GM18526 (cell line): ENCODE results near the gene ADGRG6.

Experiments
- POLR2A ChIP-seq: IDR thresholded peaks from 3 replicates; pipeline ENCODE4 v1.6.1; 2011; ENCODE audit not compliant: insufficient read length; ENCODE audit errors: extremely low read depth

Gene ADGRG6

DNA sequence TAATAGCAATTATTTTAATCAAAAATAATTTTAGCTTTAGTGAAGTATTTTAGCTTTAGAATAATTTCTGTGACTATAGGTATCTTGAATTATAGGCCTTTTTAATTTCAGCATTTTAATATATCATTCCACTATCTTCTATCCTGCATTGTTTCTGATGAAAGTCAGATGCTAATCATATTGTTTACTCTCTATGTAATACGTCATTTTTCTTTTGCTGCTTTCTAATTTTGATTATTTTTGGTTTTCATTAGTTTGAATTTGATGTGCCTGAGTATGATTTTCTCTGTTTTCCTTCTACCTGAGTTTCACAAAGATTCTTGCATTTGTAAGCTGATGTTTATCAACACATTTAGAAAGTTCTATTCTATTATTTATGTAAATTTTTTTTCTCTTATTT lies 17.4 kb upstream of the ADGRG6 start:
- no peak for TF ChIP-seq POLR2A

DNA sequence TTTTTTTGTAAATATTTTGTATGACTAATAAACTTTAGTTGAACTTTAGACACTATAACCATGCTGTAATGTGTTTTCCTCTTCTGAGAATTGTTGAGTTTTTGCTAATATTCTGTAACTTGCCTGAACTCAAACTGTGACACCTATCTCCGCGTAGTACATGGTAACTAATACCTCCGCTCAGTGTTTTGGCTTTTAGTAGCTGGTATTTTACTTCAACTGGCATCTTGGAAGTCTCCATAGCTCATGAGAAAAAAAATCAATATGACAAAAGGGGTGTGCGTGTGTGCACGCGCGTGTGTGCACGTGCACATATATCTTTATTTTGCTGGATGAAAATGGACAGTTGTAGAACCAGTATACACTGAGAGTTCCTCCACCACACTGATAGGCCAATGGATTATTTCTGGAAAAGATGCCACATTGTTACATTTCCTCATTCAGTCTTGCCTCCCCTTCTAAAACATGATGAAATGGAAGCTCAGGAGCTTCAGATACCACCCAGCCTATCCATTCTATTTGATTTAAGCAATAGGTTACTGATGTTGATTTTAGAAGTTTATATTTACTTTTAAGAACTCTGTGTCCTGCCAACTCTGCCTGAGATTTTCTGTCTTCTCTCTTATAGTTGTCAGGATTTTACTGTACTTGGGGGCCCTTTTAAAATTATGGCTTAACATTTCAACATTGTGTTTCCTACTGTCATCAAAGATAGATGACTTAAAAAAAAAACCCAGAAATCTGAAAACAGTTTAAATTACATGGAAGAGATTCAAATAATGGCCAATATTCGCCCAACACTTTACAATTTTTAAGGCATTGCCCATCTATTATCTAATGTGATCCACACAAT lies 16.3 kb upstream of the ADGRG6 start:
- no peak for TF ChIP-seq POLR2A

DNA sequence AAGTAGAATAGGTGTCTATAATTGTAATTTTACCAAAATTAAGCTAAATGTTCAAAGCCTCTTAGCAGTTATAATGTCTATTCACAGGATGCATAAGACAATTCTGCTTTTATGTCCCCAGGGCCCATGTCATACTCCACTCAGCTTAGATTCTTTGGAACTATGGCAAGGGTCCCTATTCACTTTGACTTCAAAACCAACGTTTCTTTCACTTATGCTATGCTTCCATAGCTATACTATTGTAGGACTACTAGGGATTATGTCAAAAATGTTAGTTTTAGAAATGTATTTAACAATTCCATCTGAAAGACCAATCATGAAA lies 15.8 kb upstream of the ADGRG6 start:
- TF ChIP-seq POLR2A, result no peak

DNA sequence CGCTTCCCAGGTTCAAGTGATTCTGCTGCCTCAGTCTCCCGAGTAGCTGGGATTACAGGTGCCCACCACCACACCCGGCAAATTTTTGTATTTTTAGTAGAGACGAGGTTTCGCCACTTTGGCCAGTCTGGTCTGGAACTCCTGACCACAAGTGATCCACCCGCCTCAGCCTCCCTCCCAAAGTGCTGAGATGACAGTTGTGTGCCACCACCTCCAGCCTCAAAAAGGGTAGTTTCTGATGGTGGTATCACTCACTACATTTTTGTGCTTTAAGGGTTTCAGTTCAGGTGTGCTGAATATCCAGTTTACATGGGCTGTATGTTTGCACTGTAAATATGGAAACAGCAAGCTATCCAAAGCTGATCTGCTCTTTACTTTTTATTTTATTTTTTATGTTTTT lies 12.1 kb upstream of the ADGRG6 start:
- TF ChIP-seq POLR2A, result no peak

DNA sequence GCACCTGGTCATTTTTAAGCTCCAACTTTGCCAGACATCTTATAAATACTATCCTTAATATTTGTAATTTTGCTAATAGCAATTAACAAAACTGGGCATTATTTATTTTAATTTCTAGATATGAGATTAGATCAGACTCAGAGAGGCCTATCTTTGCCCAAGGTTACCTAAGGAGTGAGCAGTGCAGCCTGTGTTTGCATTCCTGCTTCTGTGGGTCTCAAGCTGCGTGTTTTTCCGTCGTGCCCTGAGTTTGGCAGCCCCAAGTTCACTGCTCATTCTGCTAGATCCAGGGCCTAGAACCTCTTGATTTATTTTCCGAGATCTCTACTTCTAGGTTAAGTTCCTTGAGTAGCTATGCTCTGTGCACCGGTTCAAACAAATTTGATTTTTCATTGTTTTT lies 11.0 kb upstream of the ADGRG6 start:
- TF ChIP-seq POLR2A, result no peak

DNA sequence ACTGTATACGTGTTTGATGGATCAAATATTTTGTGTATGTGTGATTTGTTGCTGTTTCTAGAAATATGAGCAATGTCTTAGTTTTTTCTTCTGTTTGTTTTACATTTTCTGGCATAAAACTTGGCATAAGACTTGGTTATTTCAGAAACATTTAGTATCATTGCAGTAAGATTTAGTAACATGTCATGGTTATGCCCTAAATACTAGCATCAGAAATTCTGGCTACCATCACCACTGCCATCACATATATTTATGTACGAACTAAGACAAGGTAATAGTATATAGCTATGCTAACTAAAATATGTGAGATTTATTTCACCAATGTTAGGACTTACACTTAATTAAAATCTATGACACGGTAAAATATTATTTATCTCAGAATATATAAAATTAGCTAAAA lies 10.3 kb upstream of the ADGRG6 start:
- TF ChIP-seq POLR2A, result no peak

DNA sequence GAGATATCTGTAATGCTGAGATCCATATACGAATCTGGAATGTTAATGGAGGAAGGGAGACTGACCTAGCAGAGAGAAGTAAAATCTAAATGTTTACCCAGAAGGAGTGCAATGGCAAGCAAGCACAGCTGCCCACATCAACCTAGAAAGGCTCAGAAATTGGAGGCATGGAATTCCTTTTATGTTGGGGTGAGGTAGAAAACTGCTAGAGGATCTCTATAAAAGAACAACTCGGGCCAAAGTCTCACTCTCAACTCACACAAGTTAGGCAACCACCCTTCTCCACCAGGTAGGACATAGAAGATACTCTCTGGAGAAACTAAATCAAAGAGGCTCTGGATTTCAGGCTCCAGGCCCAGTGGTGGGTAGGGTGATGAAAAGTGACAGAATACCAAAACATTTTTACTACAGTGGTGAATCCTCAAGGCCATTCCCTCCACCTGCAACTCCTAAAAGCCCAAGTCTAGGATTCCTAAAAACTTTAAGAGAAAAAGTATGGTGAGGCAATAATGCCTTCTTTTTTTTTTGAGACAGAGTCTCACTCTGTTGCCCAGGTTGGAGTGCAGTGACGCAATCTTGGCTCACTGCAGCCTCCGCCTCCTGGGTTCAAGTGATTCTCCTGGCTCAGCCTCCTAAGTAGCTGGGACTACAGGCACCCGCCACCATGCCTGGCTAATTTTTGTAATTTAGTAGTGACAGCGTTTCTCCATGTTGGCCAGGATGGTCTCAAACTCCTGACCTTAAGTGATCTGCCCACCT lies 9.5 kb upstream of the ADGRG6 start:
- TF ChIP-seq POLR2A, result no peak

DNA sequence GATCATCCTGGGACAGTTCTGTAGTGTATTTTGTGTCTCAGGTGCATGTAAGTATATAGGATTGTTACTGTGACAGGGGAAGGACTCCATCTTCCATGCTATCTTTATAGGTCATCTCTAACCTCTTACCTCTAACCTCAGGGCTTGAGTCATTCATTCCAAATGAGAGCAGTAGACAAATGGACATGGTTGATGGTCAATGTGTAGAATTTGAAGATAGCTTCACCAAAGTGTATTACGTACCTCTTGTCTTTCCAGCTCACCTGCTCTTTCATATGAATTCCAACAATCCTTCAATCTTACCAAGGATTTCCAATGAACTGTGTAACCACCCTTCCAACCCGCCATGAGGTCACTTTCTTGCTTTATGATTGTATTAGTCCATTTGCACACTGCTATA lies 8.7 kb upstream of the ADGRG6 start:
- no peak for TF ChIP-seq POLR2A

DNA sequence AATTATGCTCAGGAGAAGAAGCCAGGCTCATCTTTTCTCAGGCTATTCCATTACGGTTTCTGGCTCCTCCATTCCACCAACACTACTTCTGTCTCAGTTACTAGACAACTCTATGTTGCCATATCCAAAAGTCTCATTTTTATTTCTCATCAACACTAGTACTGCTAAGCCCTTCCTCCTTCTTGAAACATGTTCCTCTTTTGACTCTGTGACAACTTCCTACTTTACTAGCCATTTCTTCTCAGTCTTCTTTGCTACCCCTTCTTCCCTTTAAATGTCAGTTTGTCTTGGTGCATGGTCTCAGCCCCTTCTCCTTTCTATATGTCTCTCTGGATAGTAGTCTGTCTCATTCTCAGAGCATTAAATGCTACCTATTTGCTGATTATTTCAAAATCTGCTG lies 7.1 kb upstream of the ADGRG6 start:
- TF ChIP-seq POLR2A, result no peak

DNA sequence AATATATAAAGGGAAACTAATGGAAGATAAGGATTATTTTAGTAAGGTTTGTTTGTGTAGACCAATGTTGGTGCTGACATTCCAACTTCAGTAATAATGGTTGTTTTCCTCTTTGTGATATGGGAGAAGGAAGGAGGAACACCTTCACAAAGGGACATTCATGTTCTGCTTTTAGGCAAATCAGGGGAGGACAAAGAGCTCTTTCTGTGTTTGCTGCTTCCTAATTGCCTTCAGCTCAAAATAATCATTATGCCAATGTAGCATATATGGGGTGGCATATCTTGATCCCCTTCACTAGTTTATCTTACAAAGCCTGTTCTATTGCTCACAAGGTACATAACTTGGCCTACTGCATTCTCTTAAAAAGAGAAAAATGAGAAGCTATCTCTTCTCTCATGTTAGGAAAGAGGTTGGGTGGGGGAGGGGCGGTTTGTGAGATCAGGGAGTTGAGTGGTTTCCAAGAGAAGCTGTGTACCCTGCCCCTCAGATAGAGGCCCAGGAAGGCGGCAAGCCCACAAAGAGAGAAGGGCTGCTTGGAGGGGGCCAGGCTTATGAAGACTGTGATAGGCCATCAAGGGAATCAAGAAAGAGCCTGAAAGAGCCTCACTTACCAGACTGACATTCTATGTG lies 4.7 kb upstream of the ADGRG6 start:
- TF ChIP-seq POLR2A, result no peak

DNA sequence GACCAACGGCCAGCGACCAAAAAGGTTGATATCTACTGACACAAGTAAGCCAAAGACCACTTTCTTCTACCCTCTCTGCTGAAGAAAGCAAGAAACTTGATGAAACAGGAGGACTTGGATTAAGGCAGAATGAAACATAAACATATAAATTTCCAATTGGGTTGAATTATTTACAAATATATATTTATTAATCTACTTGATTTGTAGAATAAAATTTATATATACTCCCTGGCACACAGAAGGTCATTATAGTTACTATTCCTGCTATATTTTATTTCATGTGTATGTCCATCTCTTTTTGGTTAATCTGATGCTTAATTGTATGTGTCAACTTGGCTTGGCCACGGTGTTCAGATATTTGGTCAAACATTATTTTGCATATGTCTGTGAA lies 4.2 kb upstream of the ADGRG6 start:
- no peak for TF ChIP-seq POLR2A

DNA sequence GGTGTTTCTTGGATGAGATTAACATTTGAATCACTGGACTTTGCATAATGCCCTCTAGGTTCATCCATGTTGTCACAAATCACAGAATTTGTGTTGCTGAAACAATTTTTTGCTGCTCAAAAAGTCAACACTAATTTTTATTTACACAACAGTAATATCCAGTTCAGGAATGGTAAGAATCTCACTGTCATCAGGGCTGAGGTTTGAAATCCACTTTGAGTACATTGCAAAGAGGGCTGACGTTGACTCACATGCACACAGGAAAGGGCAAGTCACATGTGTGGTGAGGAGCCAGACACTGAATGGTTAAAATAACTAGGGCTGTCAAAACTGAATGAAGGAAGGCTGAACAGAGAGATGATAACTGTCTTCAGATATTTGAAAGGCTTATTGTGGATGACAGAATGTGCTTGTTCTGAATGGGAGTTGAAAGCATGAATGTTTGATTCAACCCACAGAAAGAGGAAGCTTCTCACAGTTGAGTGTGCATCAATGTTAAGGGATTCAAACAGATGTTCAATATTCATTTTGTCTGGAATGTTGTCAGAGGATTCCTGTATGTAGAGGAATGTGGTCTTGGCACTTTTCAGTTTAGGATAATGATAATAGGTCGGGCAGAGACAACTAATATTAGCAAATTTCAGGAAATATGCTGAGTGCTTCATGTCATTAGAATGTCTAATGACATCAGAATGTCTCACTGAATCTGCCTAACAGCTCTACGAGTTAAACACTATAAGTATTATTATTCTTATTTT lies 3.6 kb upstream of the ADGRG6 start:
- no peak for TF ChIP-seq POLR2A

DNA sequence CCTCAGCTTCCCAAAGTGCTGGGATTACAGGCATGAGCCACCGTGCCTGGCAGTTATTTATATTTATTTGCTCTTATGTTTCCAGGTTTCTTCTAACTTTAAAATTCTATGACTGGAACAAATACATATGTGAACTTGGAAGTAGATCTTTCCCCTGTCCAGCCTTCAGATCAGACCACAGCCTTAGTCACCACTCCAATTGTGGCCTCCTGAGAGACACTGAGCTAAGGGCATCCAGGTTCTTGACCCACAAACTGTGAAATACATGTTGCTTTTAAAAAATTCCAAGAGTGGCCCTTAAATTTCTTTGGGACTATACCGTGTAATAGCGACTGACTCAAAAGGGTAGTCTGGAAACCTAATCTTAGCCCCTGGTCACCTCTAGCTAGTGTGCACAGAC lies 1.5 kb upstream of the ADGRG6 start:
- no peak for TF ChIP-seq POLR2A

DNA sequence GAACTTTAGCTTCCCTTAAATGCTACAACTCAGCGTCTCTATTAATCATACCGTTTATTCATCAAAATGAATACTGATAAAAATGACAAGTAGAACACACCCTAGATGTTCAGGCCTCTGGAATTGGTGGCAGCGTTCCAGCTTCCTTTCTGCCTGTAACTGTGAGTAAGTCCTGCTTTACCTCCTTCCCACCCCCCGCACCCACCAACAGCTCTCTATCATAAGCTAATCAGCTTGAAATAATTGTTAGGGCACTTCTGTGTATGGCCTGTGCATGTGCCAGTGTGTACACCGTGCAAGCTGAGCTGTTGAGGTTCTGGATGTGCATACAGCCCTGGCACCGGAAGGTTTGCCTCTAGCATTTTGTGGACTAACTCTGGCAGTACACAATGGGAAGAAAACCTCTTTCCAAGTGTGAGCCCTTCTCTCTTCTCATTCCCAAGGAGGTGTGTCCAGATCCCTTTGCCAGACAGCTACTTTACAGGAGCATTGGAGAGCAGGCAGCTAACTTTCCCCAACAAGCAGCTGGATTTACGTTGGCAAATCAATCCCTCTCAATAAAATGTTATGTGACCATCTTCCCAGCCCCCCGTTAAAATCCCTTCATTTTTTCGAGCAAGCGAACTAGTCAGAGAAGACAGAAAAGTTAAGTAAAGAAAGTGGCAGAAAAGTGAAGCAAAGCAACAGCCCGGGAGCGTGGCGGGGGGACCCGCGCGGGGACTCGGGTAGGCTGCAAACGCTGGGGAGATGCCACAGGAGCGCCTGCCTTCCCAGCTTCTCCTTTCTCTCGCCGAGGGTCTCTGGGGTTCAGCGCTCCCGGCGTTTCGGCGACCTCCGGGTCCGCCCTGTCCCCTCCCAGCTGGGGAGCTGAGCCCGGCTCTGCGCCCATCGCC lies 803 bp upstream of the ADGRG6 start:
- no peak for TF ChIP-seq POLR2A

DNA sequence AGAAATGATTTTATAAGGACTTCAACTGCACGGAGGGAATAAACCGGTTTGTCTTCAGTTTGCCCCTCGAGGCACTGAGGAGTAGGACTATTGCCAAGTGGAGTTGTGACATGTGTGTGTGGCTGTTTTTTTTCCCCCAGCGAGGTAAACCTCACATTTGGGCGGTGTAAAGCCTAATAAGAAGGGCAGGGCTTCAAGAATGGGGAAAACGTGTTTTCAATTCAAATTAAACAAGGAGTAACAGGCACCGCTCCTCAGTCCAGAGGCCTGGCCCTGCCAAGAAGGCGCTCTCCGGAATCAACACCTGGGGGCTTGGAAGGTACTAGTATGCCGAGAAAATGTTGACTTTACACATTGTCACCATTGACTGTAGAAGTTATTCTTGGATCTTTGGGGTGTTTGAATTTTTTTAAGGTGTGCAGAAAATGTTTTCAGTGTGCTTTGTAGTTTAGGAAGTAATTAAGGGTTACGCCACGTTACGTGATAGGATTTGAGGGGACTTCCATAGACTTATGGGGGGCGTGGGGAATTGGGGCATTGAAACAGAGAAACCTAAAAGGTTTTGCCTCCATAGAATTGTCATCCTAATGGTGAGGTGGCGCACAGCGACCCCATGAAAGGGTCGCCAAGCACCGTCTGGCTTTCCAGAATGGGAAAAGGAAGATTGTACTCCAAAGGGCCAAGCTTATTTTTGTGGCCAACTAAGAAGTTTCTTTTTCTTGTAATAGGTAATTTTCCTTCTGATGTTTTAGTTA lies 791 bp downstream of the ADGRG6 start:
- no peak for TF ChIP-seq POLR2A

DNA sequence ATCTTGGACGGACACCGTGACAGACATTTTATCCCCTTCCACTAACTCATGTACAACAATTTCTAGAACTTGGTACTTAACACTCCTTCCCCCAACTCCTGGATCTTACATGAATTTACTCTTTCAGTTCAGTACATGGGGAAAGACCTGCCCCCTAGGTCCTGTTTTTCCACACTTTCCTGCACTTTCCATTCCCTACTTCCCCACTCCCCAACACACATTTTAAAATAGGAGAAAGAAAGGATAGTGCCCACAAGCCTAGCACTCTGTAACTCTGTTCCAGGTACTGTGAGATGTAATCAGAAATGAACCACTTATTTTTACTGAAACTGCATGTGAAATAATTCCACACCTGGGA lies 1.3 kb downstream of the ADGRG6 start:
- TF ChIP-seq POLR2A, result no peak
